GM12892 (cell line): ENCODE measurements around the gene BUD31.

Source experiments
- POLR2A ChIP-seq: IDR thresholded peaks from 2 replicates; pipeline ENCODE4 v1.6.1; 2011; ENCODE audit warnings: low read depth, low read length, control low read depth
- POLR2AphosphoS5 ChIP-seq: IDR thresholded peaks from 2 replicates; pipeline ENCODE4 v1.6.1; 2011; ENCODE audit warnings: low read depth, low read length, control low read depth

DNA sequence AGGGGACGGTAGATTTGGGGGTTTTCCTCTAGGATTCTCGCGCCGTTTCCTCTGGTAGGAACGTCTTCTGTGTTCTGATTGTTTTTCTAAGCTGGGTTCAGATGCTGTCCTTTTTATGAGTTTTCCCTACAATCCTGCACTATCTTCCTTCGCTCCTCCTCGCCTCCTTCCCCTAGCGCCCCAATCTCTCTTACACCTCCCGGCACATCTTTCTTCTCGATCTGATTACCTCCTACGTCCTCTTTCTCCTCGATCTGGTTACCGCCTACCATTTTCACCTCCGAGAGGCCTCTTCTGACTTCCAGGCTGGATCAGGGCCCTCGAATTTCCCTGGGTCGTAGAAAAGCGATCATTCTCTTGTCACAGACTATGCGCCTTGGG is 413 bp downstream of the BUD31 start:
- TF ChIP-seq POLR2A (no peak), POLR2AphosphoS5 (no peak)
